Loucy (cell line): Measurements from ENCODE around the gene NFIX.
"Not testable (repeated sequence)": the region's sequence is repeated elsewhere in the genome, so short reads cannot be mapped to it uniquely, and the experiment has no call there.

Source experiments
- H2AFZ ChIP-seq: fragments of 200-600 bp; sonication (generic); 2 replicates; pipeline ENCODE4 v1.6.0; 2016; ENCODE audit warnings: antibody characterized with exemption, mild to moderate bottlenecking, low read length, moderate library complexity
- H3F3A ChIP-seq: fragments of 200-600 bp; 2 replicates; pipeline ENCODE4 v1.6.0; 2016; ENCODE audit warnings: antibody characterized with exemption, low read depth, mild to moderate bottlenecking
- H3K27me3 ChIP-seq: fragments of 200-600 bp; sonication (generic); 2 replicates; pipeline ENCODE4 v1.6.1; 2014; ENCODE audit warnings: low read length, mild to moderate bottlenecking; ENCODE audit not compliant: insufficient read depth, poor library complexity, severe bottlenecking
- H3K36me3 ChIP-seq: fragments of 200-600 bp; sonication (generic); 2 replicates; pipeline ENCODE4 v1.6.1; 2016; ENCODE audit warnings: low read length; ENCODE audit not compliant: insufficient read depth
- H3K4me1 ChIP-seq: fragments of 200-600 bp; sonication (generic); 2 replicates; pipeline ENCODE4 v1.5.1; 2014; ENCODE audit warnings: low read length, mild to moderate bottlenecking; ENCODE audit not compliant: insufficient read depth, poor library complexity, severe bottlenecking
- H3K4me2 ChIP-seq: fragments of 200-600 bp; sonication (generic); 2 replicates; pipeline ENCODE4 v1.6.0; 2014; ENCODE audit warnings: antibody characterized with exemption, low read length, low read depth, mild to moderate bottlenecking; ENCODE audit not compliant: poor library complexity, severe bottlenecking
- H3K4me3 ChIP-seq: fragments of 200-600 bp; sonication (generic); 2 replicates; pipeline ENCODE4 v1.5.1; 2014; ENCODE audit warnings: low read length, mild to moderate bottlenecking, mixed read lengths; ENCODE audit not compliant: poor library complexity, severe bottlenecking
- H3K79me2 ChIP-seq: fragments of 200-600 bp; sonication (generic); 2 replicates; pipeline ENCODE4 v1.6.1; 2014; ENCODE audit warnings: low read length; ENCODE audit not compliant: insufficient read depth
- H3K9ac ChIP-seq: fragments of 200-600 bp; sonication (generic); 2 replicates; pipeline ENCODE4 v1.6.0; 2014; ENCODE audit warnings: mild to moderate bottlenecking, low read depth, low read length, moderate library complexity; ENCODE audit not compliant: poor library complexity, severe bottlenecking
- H3K9me2 ChIP-seq: fragments of 200-600 bp; sonication (generic); replicated peaks from 2 replicates; pipeline ENCODE4 v1.6.1; 2016; ENCODE audit warnings: low read depth, low read length, mixed read lengths
- H3K9me3 ChIP-seq: fragments of 200-600 bp; sonication (generic); 2 replicates; pipeline ENCODE4 v1.6.1; 2014; ENCODE audit warnings: mild to moderate bottlenecking, antibody characterized with exemption, low read length, low read depth; ENCODE audit not compliant: insufficient read depth
- H4K20me1 ChIP-seq: fragments of 200-600 bp; sonication (generic); 2 replicates; pipeline ENCODE4 v1.6.0; 2014; ENCODE audit warnings: antibody characterized with exemption, low read length, mild to moderate bottlenecking; ENCODE audit not compliant: insufficient read depth, poor library complexity, severe bottlenecking
- CTCF ChIP-seq: fragments of 200-600 bp; sonication (generic); conservative IDR thresholded peaks from 2 replicates; pipeline ENCODE4 v1.5.1; 2014; ENCODE audit warnings: mild to moderate bottlenecking, antibody characterized with exemption, low read length
- EZH2phosphoT487 ChIP-seq: fragments of 200-600 bp; IDR thresholded peaks from 2 replicates; pipeline ENCODE4 v1.6.1; 2018; ENCODE audit warnings: antibody characterized with exemption, mild to moderate bottlenecking, moderate library complexity, borderline replicate concordance

The NFIX gene

GRCh38 chr19:12949363-12950283 lies 45.7 kb upstream of the NFIX start:
- Histone ChIP-seq H2AFZ (no peak overlapping the region), H3K9me3 (no peaks in the 10 kb centered on the region), H3K9me2 (no peaks in the 10 kb centered on the region), H3K4me3 (no peak overlapping the region), H3K4me2 (no peak overlapping the region), H3K27me3 (no peaks in the 10 kb centered on the region), H3K36me3 (peaks cover 41% of the 10 kb centered on the region), H3K4me1 (peaks cover 23% of the 10 kb centered on the region), H3K9ac (no peak overlapping the region), H3F3A (peaks cover 8% of the 10 kb centered on the region), H4K20me1 (peaks cover 53% of the 10 kb centered on the region), H3K79me2 (peaks cover 80% of the 10 kb centered on the region)
- TF ChIP-seq EZH2phosphoT487: no peak
- no peak for TF ChIP-seq CTCF

DNA sequence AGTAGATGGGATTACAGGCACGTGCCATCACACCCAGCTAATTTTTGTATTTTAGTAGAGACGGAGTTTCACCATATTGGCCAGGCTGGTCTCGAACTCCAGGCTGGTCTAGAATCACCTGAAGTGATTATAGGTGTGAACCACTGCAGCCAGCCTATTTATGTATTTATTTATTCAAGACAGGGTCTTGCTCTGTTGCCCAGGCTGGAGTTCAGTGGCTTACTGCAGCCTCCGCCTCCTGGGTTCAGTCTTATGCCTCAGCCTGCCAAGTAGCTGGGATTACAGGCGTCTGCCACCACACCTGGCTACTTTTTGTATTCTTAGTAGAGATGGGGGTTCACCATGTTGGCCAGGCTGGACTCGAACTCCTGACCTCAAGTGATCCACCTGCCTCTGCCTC lies 43.2 kb upstream of the NFIX start:
- H2AFZ ChIP-seq, H3F3A ChIP-seq, H3K27me3 ChIP-seq, H3K9ac ChIP-seq, H3K9me2 ChIP-seq, H3K9me3 ChIP-seq, H3K4me3 ChIP-seq, H3K4me2 ChIP-seq: not testable (repeated sequence)
- Histone ChIP-seq H3K79me2 (peaks cover 82% of the 10 kb centered on the region), H3K4me1 (peaks cover 25% of the 10 kb centered on the region), H4K20me1 (peaks cover 42% of the 10 kb centered on the region), H3K36me3 (peaks cover 37% of the 10 kb centered on the region; the same call in 1 of the 2 replicates)

DNA sequence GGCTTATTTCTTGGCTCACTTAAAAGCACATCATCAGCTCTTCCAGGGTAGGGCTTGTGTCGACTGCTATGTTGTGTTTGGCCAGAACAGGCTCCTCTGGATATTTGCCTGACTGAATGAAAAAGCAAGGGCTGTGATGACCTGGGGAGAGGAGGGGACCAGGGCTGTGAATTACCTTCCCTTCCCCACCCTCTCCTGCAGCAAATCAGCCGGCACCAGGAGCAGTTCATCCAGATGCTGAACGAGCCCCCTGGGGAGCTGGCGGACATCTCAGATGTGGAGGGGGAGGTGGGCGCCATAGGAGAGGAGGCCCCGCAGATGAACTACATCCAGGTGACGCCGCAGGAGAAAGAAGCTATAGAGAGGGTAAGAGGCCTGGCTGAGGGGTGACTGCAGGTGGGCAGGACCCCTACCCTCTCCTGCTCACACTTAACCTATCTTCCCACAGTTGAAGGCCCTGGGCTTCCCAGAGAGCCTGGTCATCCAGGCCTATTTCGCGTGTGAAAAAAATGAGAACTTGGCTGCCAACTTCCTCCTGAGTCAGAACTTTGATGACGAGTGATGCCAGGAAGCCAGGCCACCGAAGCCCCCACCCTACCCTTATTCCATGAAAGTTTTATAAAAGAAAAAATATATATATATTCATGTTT lies 42.7 kb upstream of the NFIX start:
- H3K4me3 ChIP-seq: no peak overlapping the region
- peaks cover 3% of the 10 kb centered on the region; the same call in 1 of the 2 replicates for H3F3A ChIP-seq
- H3K9ac ChIP-seq: no peak overlapping the region
- peaks cover 36% of the 10 kb centered on the region; the same call in 1 of the 2 replicates for H3K36me3 ChIP-seq
- no peaks in the 10 kb centered on the region for H3K9me2 ChIP-seq
- peaks cover 36% of the 10 kb centered on the region for H4K20me1 ChIP-seq
- no peak for TF ChIP-seq EZH2phosphoT487
- no peak for TF ChIP-seq CTCF
- no peak overlapping the region for H3K4me2 ChIP-seq
- no peaks in the 10 kb centered on the region for H3K9me3 ChIP-seq
- peaks cover 82% of the 10 kb centered on the region for H3K79me2 ChIP-seq
- H3K4me1 ChIP-seq: peaks cover 23% of the 10 kb centered on the region
- no peaks in the 10 kb centered on the region for H3K27me3 ChIP-seq
- no peak overlapping the region for H2AFZ ChIP-seq
